CD4-positive, alpha-beta T cell (primary cell): ENCODE results near the gene HMSD. TPM values are rescaled to one million over a fixed set of nuclear protein-coding genes. Genes with fewer than 3 reads are reported as not detected.

ENCODE experiments used
- ATAC-seq: fragments of 200-7000 bp; cut with Tn5 transposase; one replicate; pipeline ENCODE4 v1.10.0; 2022; ENCODE audit warnings: mild to moderate bottlenecking; ENCODE audit not compliant: poor library complexity
- CTCF ChIA-PET: fragments of 350-600 bp; sonication (Branson Sonifier 250); formaldehyde crosslinking; loops from one replicate; lab custom pipeline; 2021; ENCODE audit warnings: antibody characterized with exemption, inconsistent platforms; lab: Charles Lee
- POLR2A ChIA-PET: fragments of 350-600 bp; sonication (Branson Sonifier 250); formaldehyde crosslinking; loops from one replicate; lab custom pipeline; 2021; ENCODE audit warnings: antibody characterized with exemption, inconsistent platforms; lab: Charles Lee
- DNase-seq, 14 experiments: peaks; one replicate each; pipeline ENCODE4 v3.0.0-alpha.2; 2013 to 2020; ENCODE audit warnings: mixed read lengths in 2 of 14
- H3K27ac ChIP-seq, 2 donors: one replicate each; pipeline versions ENCODE4 v1.5.1 to v1.7.0; 2013; ENCODE audit warnings: low read length in 2 of 2, low read depth in 1 of 2, mild to moderate bottlenecking in 1 of 2
- H3K27me3 ChIP-seq, 2 experiments: 1 replicate in 1 of 2; 2 replicates in 1 of 2; pipeline versions ENCODE4 v1.6.1 to v1.7.0; 2013; ENCODE audit warnings: low read length in 2 of 2, control low read depth in 1 of 2, mild to moderate bottlenecking in 1 of 2, moderate library complexity in 1 of 2; ENCODE audit not compliant: insufficient read depth in 2 of 2, control insufficient read depth in 1 of 2
- H3K36me3 ChIP-seq: one replicate; pipeline ENCODE4 v1.6.1; 2013; ENCODE audit warnings: low read length, control low read depth; ENCODE audit not compliant: insufficient read depth
- H3K4me1 ChIP-seq: one replicate; pipeline ENCODE4 v1.6.1; 2013; ENCODE audit warnings: low read length, control low read depth; ENCODE audit not compliant: insufficient read depth
- H3K4me3 ChIP-seq: one replicate; pipeline ENCODE4 v1.5.1; 2013; ENCODE audit warnings: mild to moderate bottlenecking, low read length, moderate library complexity
- H3K9me3 ChIP-seq, 2 experiments: 1 replicate in 1 of 2; 2 replicates in 1 of 2; pipeline versions ENCODE4 v1.6.1 to v1.7.0; 2013; ENCODE audit warnings: low read length in 2 of 2, mild to moderate bottlenecking in 2 of 2, control low read depth in 1 of 2, moderate library complexity in 1 of 2; ENCODE audit not compliant: control insufficient read depth in 1 of 2, insufficient read depth in 1 of 2
- H3K27ac Mint-ChIP-seq: one replicate; pipeline ENCODE4 v1.8.0; 2020; ENCODE audit warnings: mixed read lengths
- H3K27me3 Mint-ChIP-seq: one replicate; pipeline ENCODE4 v1.8.0; 2021; ENCODE audit warnings: mixed read lengths
- H3K36me3 Mint-ChIP-seq: one replicate; pipeline ENCODE4 v1.8.0; 2021; ENCODE audit warnings: low read depth, mixed read lengths
- H3K4me1 Mint-ChIP-seq: one replicate; pipeline ENCODE4 v1.8.0; 2021; ENCODE audit warnings: low read depth, mixed read lengths
- H3K4me3 Mint-ChIP-seq: one replicate; pipeline ENCODE4 v1.8.0; 2020; ENCODE audit warnings: mild to moderate bottlenecking, mixed read lengths
- H3K9me3 Mint-ChIP-seq: one replicate; pipeline ENCODE4 v1.8.0; 2020; ENCODE audit warnings: mixed read lengths
- CTCF ChIP-seq: fragments of 200-600 bp; IDR thresholded peaks from one replicate; pipeline ENCODE4 v1.8.0; 2022; ENCODE audit warnings: antibody characterized with exemption, mild to moderate bottlenecking
- intact Hi-C, 2 experiments: fragments of 100-400 bp; cut with DNase I in 1 of 2; cut with micrococcal nuclease in 1 of 2; formaldehyde crosslinking; loops; one replicate each; pipeline versions ENCODE4 v1.15.1 to v1.9.0; 2023 to 2025; cut with DNase I, micrococcal nuclease
- total RNA-seq, 174 experiments: library from RNA in 2 of 174; stranded (reverse) in 2 of 174; gene quantifications; one replicate each; pipeline ENCODE4 v1.2.3 and lab custom pipeline; 2021 to 2026

Gene HMSD
- total RNA-seq, 2 experiments from 2014 or later = not detected

- peak overlapping the region; percentile 99 for H3K4me3 Mint-ChIP-seq
- Histone ChIP-seq H3K27me3 (no peaks in the 10 kb centered on the region), H3K4me3 (no peak overlapping the region), H3K27ac (no peak overlapping the region), H3K36me3 (no peaks in the 10 kb centered on the region), H3K9me3 (no peaks in the 10 kb centered on the region), H3K4me1 (peaks cover 21% of the 10 kb centered on the region)
- H3K27me3 Mint-ChIP-seq = peaks cover 4% of the 10 kb centered on the region
- peak overlapping the region; percentile 99 for H3K27ac Mint-ChIP-seq
- CTCF ChIA-PET = no interaction called here
- POLR2A ChIA-PET = interaction anchor here (1.3 kb wide), 1 partner anchor 19 kb away, joined by 3 read pairs; no protein-coding TSS in a partner anchor
- H3K36me3 Mint-ChIP-seq = peaks cover 6% of the 10 kb centered on the region
- DNase-seq (no peak), ATAC-seq (no peak)
- H3K9me3 Mint-ChIP-seq = no peaks in the 10 kb centered on the region
- peaks cover 27% of the 10 kb centered on the region for H3K4me1 Mint-ChIP-seq
- no peak for TF ChIP-seq CTCF
- intact Hi-C loops = loop anchor here (5.0 to 10.0 kb wide), 4 partner anchors 147 to 1787 kb away; partner anchors contain the start of genes VPS4B (in 2 of the 2), PIGN (in 1 of the 2) and RELCH (in 1 of the 2)
Measured at GRCh38 chr18:63972002-63972376, 22.9 kb downstream of the HMSD start.

GRCh38 chr18:63974991-63975390 is 25.9 kb downstream of the HMSD start:
- intact Hi-C loops = loop anchor here (1.0 to 10.0 kb wide), 5 partner anchors 12 to 1790 kb away; partner anchors contain the start of genes VPS4B (in 2 of the 2), PIGN (in 1 of the 2) and RELCH (in 1 of the 2)

GRCh38 chr18:63975628-63976027 is 26.5 kb downstream of the HMSD start:
- H3K9me3 ChIP-seq = no peaks in the 10 kb centered on the region
- Mint-ChIP-seq H3K27me3 (no peaks in the 10 kb centered on the region), H3K9me3 (no peaks in the 10 kb centered on the region), H3K36me3 (peaks cover 4% of the 10 kb centered on the region), H3K27ac (no peak overlapping the region), H3K4me3 (no peak overlapping the region), H3K4me1 (peaks cover 17% of the 10 kb centered on the region)
- TF ChIP-seq CTCF = no peak
- CTCF ChIA-PET = interaction anchor here (0.6 to 2.8 kb wide), 4 partner anchors 12 to 1584 kb away, joined by 3 to 12 read pairs (median 6); no protein-coding TSS in a partner anchor
- no peak for DNase-seq
- intact Hi-C loops = loop anchor here in 1 of 2 experiments (1.0 to 10.0 kb wide), 4 partner anchors 12 to 1791 kb away; partner anchors contain the start of genes PIGN and RELCH
- peaks cover 5% of the 10 kb centered on the region for H3K36me3 ChIP-seq
- ATAC-seq = no peak
- H3K27ac ChIP-seq = no peak overlapping the region
- H3K4me3 ChIP-seq = no peak overlapping the region
- POLR2A ChIA-PET = interaction anchor here (1.2 kb wide), 1 partner anchor 12 kb away, joined by 4 read pairs; no protein-coding TSS in a partner anchor
- peaks cover 16% of the 10 kb centered on the region for H3K4me1 ChIP-seq
- no peaks in the 10 kb centered on the region for H3K27me3 ChIP-seq

More at GRCh38 chr18:63974991-63975390, 25.9 kb downstream of the HMSD start:
- no peaks in the 10 kb centered on the region for H3K27me3 Mint-ChIP-seq
- H3K27ac Mint-ChIP-seq = no peak overlapping the region
- Histone ChIP-seq H3K36me3 (no peaks in the 10 kb centered on the region), H3K27ac (no peak overlapping the region), H3K4me1 (peaks cover 20% of the 10 kb centered on the region), H3K4me3 (no peak overlapping the region), H3K27me3 (no peaks in the 10 kb centered on the region), H3K9me3 (no peaks in the 10 kb centered on the region)
- H3K4me3 Mint-ChIP-seq = no peak overlapping the region
- DNase-seq (peak in 7 of 14 experiments; percentile 6 to 58 (median 39)), ATAC-seq (no peak)
- ChIA-PET POLR2A (no interaction called here), CTCF (interaction anchor here (0.6 to 2.8 kb wide), 3 partner anchors 11 to 1583 kb away, joined by 3 to 12 read pairs (median 5); no protein-coding TSS in a partner anchor)
- H3K36me3 Mint-ChIP-seq = peaks cover 7% of the 10 kb centered on the region
- H3K9me3 Mint-ChIP-seq = no peaks in the 10 kb centered on the region
- peaks cover 20% of the 10 kb centered on the region for H3K4me1 Mint-ChIP-seq
- TF ChIP-seq CTCF = no peak
